LNCAP (cell line): ENCODE data around the gene TRMT61A.

Experiments
- CTCF ChIP-seq: fragments of 450-650 bp; IDR thresholded peaks from 2 replicates; pipeline ENCODE4 v1.5.1; 2017; ENCODE audit warnings: mild to moderate bottlenecking

The TRMT61A gene

GRCh38 chr14:103491691-103492090 lies 37.3 kb upstream of the TRMT61A start:
- no peak for TF ChIP-seq CTCF

- TF ChIP-seq CTCF, result no peak
Observed at GRCh38 chr14:103492156-103492925, 36.7 kb upstream of the TRMT61A start.

- no peak for TF ChIP-seq CTCF
Observed at GRCh38 chr14:103495854-103496253, 33.1 kb upstream of the TRMT61A start.

GRCh38 chr14:103496776-103497175 lies 32.2 kb upstream of the TRMT61A start:
- TF ChIP-seq CTCF, result no peak

- TF ChIP-seq CTCF, result no peak
Observed at GRCh38 chr14:103499709-103500108, 29.3 kb upstream of the TRMT61A start.

- TF ChIP-seq CTCF, result peak; percentile 96
Observed at GRCh38 chr14:103500148-103500990, 28.6 kb upstream of the TRMT61A start.

- no peak for TF ChIP-seq CTCF
Observed at GRCh38 chr14:103501041-103501870, 27.7 kb upstream of the TRMT61A start.
